Glomerular visceral epithelial cell (primary cell): Measurements from ENCODE around the gene ZNG1A.
A peak's percentile ranks its signal among the peaks of the same experiment; 100 is the strongest.
"Not testable (repeated sequence)": the region's sequence is repeated elsewhere in the genome, so short reads cannot be mapped to it uniquely, and the experiment has no call there.

Experiments used
- DNase-seq: peaks from one replicate; pipeline ENCODE4 v3.0.0-alpha.2; 2016; ENCODE audit errors: extremely low spot score

Gene ZNG1A

DNA sequence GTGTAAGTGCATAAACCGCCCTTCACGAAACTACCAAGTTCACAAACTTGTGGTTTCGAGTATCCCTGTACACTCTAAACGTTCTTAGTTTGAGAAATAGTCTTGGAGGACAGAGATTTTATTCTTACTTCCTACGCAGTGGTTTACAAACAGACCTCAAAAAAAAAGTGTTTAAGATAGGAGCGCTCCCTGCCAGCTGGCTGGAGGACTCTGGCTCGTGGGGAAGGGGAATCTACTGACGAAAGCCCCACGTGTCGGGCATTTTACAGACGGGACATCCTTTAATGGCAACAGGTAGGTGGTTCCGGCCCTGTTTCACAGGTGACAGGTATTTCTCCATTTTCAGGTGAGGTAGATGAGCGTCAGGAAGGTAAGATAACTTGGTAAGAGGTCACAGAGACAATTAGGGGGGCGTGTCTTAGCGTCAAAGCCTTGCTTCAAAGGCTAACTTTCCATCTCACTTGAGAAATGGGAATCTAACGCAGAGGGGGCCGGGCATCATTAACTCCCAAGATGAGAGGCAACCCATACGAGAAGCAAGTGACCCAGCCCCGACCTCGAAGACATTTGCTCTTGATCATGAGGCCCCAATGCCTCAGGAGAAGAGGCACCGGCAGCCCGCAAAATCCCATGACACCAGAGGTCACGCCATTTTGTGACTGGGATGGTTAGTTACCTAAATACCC is 573 bp downstream of the ZNG1A start:
- DNase-seq, result not testable (repeated sequence)

DNA sequence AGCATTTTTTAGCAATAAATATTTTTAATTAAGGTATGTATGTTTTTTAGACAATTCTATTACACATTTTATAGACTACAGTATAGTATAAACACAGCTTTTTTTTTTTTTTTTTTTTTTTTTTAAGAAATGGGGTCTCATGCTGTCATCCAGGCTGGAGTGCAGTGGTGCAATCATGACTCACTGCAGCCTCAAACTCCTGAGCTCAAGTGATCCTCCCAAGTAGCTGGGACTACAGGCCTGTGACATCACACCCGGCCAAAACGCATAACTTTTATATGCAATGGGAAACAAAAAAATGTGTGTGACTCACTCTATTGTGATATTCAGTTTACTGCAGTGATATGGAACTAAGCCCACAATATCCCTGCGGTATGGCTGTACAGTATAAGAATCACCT is 9.1 kb downstream of the ZNG1A start:
- DNase-seq, result not testable (repeated sequence)

- DNase-seq, result not testable (repeated sequence)
Measured at GRCh38 chr9:159871-160270, 19.0 kb downstream of the ZNG1A start.

GRCh38 chr9:151173-151572 is 27.7 kb downstream of the ZNG1A start:
- DNase-seq, result not testable (repeated sequence)

DNA sequence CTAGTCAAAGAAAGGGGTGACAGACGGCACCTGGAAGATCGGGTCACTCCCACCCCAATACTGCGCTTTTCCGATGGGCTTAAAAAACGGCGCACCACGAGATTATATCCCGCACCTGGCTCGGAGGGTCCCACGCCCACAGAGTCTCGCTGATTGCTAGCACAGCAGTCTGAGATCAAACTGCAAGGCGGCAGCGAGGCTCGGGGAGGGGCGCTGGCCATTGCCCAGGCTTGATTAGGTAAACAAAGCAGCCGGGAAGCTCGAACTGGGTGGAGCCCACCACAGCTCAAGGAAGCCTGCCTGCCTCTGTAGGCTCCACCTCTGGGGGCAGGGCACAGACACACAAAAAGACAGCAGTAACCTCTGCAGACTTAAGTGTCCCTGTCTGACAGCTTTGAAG is 39.0 kb downstream of the ZNG1A start:
- DNase-seq, result not testable (repeated sequence)

DNA sequence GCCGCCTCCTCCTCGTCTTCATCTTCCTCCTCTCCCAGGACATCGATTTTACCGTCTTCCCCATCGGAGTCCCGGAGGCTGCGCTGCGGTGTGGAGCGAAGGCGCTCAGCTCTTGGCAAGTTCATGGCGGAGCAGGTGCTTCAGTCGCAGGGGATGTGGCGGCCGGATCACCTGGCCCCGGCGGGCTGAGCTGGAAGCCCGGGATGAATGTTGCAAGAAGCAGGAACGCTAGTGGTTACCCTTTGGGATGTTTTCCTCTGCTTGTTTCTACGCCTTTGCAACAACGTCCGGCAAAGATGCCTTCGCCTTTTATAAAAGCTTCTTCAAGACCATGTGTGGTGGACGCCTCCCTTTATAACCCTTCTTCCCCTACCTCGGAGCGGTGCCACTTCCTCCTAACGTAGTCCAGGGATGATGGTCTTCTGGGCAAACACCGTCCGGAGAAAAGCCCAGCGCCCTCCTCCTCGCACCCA is 60.8 kb downstream of the ZNG1A start, which contains the start of gene FOXD4:
Gene FOXD4, minus strand, starts transcription at position 423 of the 473 bp plus-strand sequence. Its CDS starts 298 bp downstream, at position 125.
- DNase-seq, result not testable (repeated sequence)

GRCh38 chr9:117144-117994 is 61.5 kb downstream of the ZNG1A start:
- not testable (repeated sequence) for DNase-seq

GRCh38 chr9:116239-117077 is 62.4 kb downstream of the ZNG1A start:
- DNase-seq, result not testable (repeated sequence)

DNA sequence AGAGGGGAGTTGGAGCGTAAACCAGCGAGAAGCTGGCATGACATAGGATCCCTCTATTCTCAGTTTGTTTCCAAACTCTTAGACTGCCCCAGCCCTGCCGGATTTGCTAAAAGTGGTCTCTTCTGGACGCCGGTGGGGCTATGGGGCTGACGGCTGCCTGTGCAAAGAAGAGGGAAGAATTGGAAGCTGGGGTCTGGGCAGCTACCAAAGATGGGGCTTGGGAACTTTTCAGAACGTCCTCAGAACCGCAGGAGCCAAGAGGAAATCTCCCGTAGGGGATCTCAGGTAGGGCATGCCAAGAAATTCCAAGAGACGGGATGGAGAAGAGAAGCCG is 63.8 kb downstream of the ZNG1A start:
- not testable (repeated sequence) for DNase-seq

DNA sequence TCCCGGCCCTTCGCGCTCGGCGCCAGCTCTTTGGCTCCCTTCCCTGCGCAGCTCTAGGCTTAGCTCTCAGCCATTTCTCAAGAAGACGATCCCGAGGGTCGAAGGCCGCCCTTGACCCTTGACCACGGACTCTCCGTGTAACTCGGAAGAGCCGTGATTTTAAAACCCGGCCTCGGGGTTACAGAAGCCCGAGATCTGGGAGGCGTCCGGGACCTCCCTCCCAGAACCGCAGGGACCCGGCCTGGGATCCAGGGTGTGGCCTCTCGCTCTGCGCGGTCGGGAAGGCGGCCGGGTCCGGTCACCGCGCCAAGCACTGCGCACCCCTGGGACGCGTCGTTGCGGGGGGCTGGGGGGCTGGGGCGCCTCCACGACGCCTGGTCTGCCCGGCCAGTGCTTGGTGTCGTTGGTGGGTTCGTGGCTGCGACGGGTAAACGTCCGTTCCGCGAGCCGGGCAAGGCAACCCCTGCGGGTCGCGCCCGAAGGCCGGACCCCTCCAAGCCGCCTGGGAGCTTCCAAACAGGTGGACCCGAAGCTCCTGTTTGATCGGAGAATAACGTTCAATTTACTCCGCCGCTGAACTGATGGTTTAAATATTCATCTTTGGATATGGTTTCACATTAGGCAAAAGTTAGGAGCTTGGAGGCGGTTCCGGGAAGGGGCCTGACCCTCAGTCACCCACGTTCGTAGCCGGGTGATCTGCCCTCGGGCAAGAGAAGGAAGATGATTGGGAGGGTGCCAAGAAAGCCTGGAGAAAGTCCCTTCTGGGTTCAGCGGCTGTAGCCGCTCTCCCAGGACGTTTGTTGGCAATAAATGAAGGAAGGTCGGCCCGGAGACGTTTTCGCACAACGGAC is 64.4 kb downstream of the ZNG1A start:
- DNase-seq, result peak; percentile 12

- DNase-seq, result peak; percentile 7
Measured at GRCh38 chr9:113468-114266, 65.2 kb downstream of the ZNG1A start.

DNA sequence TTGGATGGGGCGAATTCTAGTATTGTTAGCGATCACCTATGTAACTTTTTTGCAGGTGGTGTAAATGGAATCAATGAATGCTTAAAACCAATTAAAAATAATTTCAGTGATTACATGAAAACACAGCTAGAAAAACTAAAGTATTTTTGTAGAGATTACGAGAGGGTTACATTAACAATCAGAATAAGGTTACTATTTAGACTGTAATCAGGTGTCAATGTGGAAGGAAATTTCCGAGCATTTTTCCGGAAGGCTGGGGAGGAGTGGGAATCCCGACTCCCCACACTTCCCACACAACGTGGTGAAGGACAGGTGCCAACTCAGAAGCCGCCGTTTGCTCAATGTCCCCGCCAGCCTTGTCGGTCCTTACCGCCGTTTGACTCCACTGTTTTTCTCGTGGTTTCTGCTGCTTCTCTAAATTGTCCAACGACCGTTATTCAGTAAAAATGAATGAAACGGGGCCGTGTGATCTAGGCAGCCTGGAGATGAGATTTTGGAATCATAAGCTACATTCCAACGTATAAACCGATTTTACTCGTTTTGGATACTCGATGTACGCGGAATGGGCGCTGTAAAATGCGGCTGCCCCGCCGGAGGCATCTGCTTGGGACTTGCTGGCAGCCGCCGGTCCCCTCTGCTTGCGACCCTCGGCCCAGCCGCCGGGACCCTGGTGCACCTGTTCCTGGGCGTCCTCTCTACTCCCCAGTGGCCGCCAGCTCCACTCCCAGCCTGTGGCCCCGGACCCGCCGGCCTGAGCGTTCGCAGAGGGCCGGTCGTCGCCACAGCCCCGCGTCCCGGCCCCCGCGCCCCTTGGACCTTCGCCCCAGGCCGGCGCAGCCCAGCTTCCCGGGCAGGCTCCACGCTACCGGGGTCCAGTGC is 66.0 kb downstream of the ZNG1A start:
- DNase-seq, result not testable (repeated sequence)

GRCh38 chr9:110672-111071 is 68.2 kb downstream of the ZNG1A start:
- not testable (repeated sequence) for DNase-seq

DNA sequence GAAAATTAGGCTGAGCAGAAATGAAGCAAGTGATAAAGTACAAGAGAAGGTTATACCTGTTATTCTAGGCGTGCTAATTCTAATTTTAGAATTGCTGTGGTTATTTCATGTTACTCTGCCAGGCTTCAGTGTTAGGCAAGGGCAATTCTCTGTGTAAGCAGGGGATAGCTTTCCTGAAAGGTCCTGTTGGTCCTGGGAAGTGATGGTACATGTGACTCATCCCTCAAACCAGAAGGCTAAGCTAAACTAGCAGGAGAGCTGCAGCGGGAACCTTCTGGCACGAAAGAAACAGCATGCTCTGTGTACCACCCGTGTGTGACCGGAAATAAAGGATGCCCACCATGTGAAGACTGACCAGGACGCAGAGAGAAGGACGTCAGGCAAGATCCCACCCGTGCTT is 69.3 kb downstream of the ZNG1A start:
- peak; percentile 11 for DNase-seq

- not testable (repeated sequence) for DNase-seq
Measured at GRCh38 chr9:108742-109495, 69.9 kb downstream of the ZNG1A start.

DNA sequence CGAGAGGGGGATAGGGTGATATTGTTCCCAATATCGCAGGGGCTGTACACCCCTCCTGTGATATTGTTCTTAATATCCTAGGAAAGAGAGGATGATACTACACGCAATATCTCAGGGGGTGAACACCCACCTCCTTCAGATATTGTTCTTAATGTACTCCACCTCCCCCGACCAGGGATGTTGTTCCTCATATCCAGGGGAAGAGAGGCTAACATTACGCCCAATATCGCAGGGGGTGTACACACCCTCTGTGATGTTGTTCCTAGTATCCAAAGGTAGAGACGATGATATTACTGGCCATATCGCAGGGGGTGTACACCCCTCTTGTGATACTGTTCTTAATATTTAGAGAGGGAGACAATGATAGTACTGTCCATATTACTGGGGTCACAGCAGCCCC is 72.9 kb downstream of the ZNG1A start:
- DNase-seq, result not testable (repeated sequence)

- DNase-seq, result not testable (repeated sequence)
Measured at GRCh38 chr9:100430-100829, 78.4 kb downstream of the ZNG1A start.

GRCh38 chr9:99867-100266 is 79.0 kb downstream of the ZNG1A start:
- DNase-seq, result not testable (repeated sequence)
